HEK293 (cell line): Measurements from ENCODE around the gene RAPGEF5.

ENCODE experiments used
- CTCF ChIA-PET: fragments of 350-600 bp; formaldehyde crosslinking; extraction: SDS; loops from one replicate; lab custom pipeline; 2021; ENCODE audit warnings: antibody characterized with exemption; lab: Yijun Ruan, JAX
- POLR2A ChIA-PET: fragments of 300-600 bp; formaldehyde crosslinking; extraction: SDS; loops from one replicate; lab custom pipeline; 2020; ENCODE audit warnings: antibody characterized with exemption, inconsistent platforms; lab: Yijun Ruan, JAX
- H3K27ac ChIP-seq: fragments of 200-500 bp; sonication (Bioruptor generic); 2 replicates; pipeline ENCODE4 v1.5.1; 2014; ENCODE audit warnings: low read depth, low read length, control low read depth, inconsistent platforms; ENCODE audit errors: extremely low read depth
- H3K36me3 ChIP-seq, 2 experiments: fragments of 200-500 bp in 1 of 2; sonication (Bioruptor generic) in 1 of 2; 1 replicate in 1 of 2; 2 replicates in 1 of 2; pipeline ENCODE4 v1.5.1; 2014 to 2017; ENCODE audit warnings: inconsistent platforms in 2 of 2, low read length in 2 of 2; ENCODE audit not compliant: control insufficient read depth in 2 of 2, insufficient read depth in 1 of 2
- H3K4me1 ChIP-seq: fragments of 200-500 bp; sonication (Bioruptor generic); 2 replicates; pipeline ENCODE4 v1.5.1; 2014; ENCODE audit warnings: mild to moderate bottlenecking, low read length, inconsistent platforms; ENCODE audit not compliant: control insufficient read depth, insufficient read depth
- H3K4me3 ChIP-seq: 2 replicates; pipeline ENCODE4 v1.5.1; 2011; ENCODE audit warnings: low read depth, mild to moderate bottlenecking, control low read depth, low read length, moderate library complexity
- H3K9me3 ChIP-seq: fragments of 200-500 bp; sonication (Bioruptor generic); 2 replicates; pipeline ENCODE4 v1.5.1; 2014; ENCODE audit warnings: low read depth, low read length, inconsistent platforms; ENCODE audit not compliant: control insufficient read depth, insufficient read depth
- ATF2 ChIP-seq: fragments of 450-650 bp; formaldehyde crosslinking; IDR thresholded peaks from 2 replicates; pipeline ENCODE4 v1.5.1; 2016; ENCODE audit warnings: missing biosample characterization, missing genetic modification characterization, low read depth
- HOXC10 ChIP-seq: sonication (generic); formaldehyde crosslinking; IDR thresholded peaks from 2 replicates; pipeline ENCODE4 v1.8.1; 2023; ENCODE audit warnings: mild to moderate bottlenecking, missing genetic modification reagents
- KLF9 ChIP-seq: fragments of 450-650 bp; formaldehyde crosslinking; IDR thresholded peaks from 2 replicates; pipeline ENCODE4 v1.5.1; 2016; ENCODE audit warnings: missing biosample characterization, missing genetic modification characterization, low read depth
- PRDM6 ChIP-seq: fragments of 450-650 bp; formaldehyde crosslinking; IDR thresholded peaks from 2 replicates; pipeline ENCODE4 v1.5.1; 2017; ENCODE audit warnings: missing biosample characterization, missing genetic modification characterization
- SP2 ChIP-seq: fragments of 450-650 bp; formaldehyde crosslinking; IDR thresholded peaks from 2 replicates; pipeline ENCODE4 v1.5.1; 2016; ENCODE audit warnings: missing biosample characterization, missing genetic modification characterization
- TRIM28 ChIP-seq: IDR thresholded peaks from 2 replicates; pipeline ENCODE4 v1.6.1; 2011; ENCODE audit warnings: low read length, control low read depth, borderline replicate concordance
- ZFHX2 ChIP-seq: fragments of 450-650 bp; formaldehyde crosslinking; conservative IDR thresholded peaks from 2 replicates; pipeline ENCODE4 v1.5.1; 2016; ENCODE audit warnings: missing biosample characterization, missing genetic modification characterization
- ZIC2 ChIP-seq: fragments of 450-650 bp; formaldehyde crosslinking; IDR thresholded peaks from 2 replicates; pipeline ENCODE4 v1.5.1; 2016; ENCODE audit warnings: missing biosample characterization, missing genetic modification characterization
- ZNF132 ChIP-seq: fragments of 450-650 bp; formaldehyde crosslinking; IDR thresholded peaks from 2 replicates; pipeline ENCODE4 v1.5.1; 2017; ENCODE audit warnings: missing biosample characterization, missing genetic modification characterization, borderline replicate concordance
- ZNF155 ChIP-seq: fragments of 450-650 bp; formaldehyde crosslinking; IDR thresholded peaks from 2 replicates; pipeline ENCODE4 v1.5.1; 2016; ENCODE audit warnings: missing biosample characterization, missing genetic modification characterization
- ZNF174 ChIP-seq: fragments of 450-650 bp; formaldehyde crosslinking; IDR thresholded peaks from 2 replicates; pipeline ENCODE4 v1.5.0; 2017; ENCODE audit warnings: missing biosample characterization, mild to moderate bottlenecking, missing genetic modification characterization
- ZNF18 ChIP-seq: fragments of 450-650 bp; formaldehyde crosslinking; IDR thresholded peaks from 2 replicates; pipeline ENCODE4 v1.5.1; 2016; ENCODE audit warnings: missing biosample characterization, missing genetic modification characterization
- ZNF274 ChIP-seq, 2 experiments: fragments of 200-500 bp in 1 of 2; fragments of 450-650 bp in 1 of 2; sonication (Bioruptor generic) in 1 of 2; formaldehyde crosslinking in 1 of 2; IDR thresholded peaks; 2 replicates each; pipeline versions ENCODE4 v1.5.1 to v1.6.1; 2014 to 2016; ENCODE audit warnings: borderline replicate concordance in 1 of 2, inconsistent platforms in 1 of 2, low read length in 1 of 2, missing biosample characterization in 1 of 2, missing genetic modification characterization in 1 of 2
- ZNF335 ChIP-seq: fragments of 450-650 bp; formaldehyde crosslinking; conservative IDR thresholded peaks from 2 replicates; pipeline ENCODE4 v1.5.1; 2016; ENCODE audit warnings: missing biosample characterization, missing genetic modification characterization
- ZNF394 ChIP-seq: fragments of 450-650 bp; formaldehyde crosslinking; IDR thresholded peaks from 2 replicates; pipeline ENCODE4 v1.5.1; 2016; ENCODE audit warnings: missing biosample characterization, missing genetic modification characterization, mild to moderate bottlenecking, moderate library complexity, borderline replicate concordance
- ZNF423 ChIP-seq: fragments of 450-650 bp; formaldehyde crosslinking; IDR thresholded peaks from 2 replicates; pipeline ENCODE4 v1.5.1; 2016; ENCODE audit warnings: missing biosample characterization, missing genetic modification characterization
- ZNF548 ChIP-seq: fragments of 450-650 bp; formaldehyde crosslinking; IDR thresholded peaks from 2 replicates; pipeline ENCODE4 v1.5.1; 2016; ENCODE audit warnings: missing biosample characterization, missing genetic modification characterization
- ZNF600 ChIP-seq: fragments of 450-650 bp; formaldehyde crosslinking; IDR thresholded peaks from 2 replicates; pipeline ENCODE4 v1.5.1; 2016; ENCODE audit warnings: missing biosample characterization, missing genetic modification characterization
- ZNF664 ChIP-seq: fragments of 450-650 bp; formaldehyde crosslinking; IDR thresholded peaks from 2 replicates; pipeline ENCODE4 v1.5.1; 2016; ENCODE audit warnings: missing biosample characterization, missing genetic modification characterization
- ZNF670 ChIP-seq: fragments of 450-650 bp; formaldehyde crosslinking; IDR thresholded peaks from 2 replicates; pipeline ENCODE4 v1.5.1; 2016; ENCODE audit warnings: missing biosample characterization, missing genetic modification characterization, low read depth
- ZNF692 ChIP-seq: fragments of 450-650 bp; formaldehyde crosslinking; IDR thresholded peaks from 2 replicates; pipeline ENCODE4 v1.5.1; 2016; ENCODE audit warnings: missing biosample characterization, missing genetic modification characterization
- ZNF701 ChIP-seq: fragments of 450-650 bp; formaldehyde crosslinking; IDR thresholded peaks from 2 replicates; pipeline ENCODE4 v1.5.1; 2016; ENCODE audit warnings: missing biosample characterization, missing genetic modification characterization
- ZSCAN4 ChIP-seq: fragments of 450-650 bp; formaldehyde crosslinking; IDR thresholded peaks from 2 replicates; pipeline ENCODE4 v1.5.1; 2017; ENCODE audit warnings: missing biosample characterization, missing genetic modification characterization
- ZSCAN5A ChIP-seq: fragments of 450-650 bp; formaldehyde crosslinking; IDR thresholded peaks from 2 replicates; pipeline ENCODE4 v1.5.1; 2016; ENCODE audit warnings: missing biosample characterization, missing genetic modification characterization

Gene RAPGEF5

GRCh38 chr7:22372863-22373262 lies 15.9 kb upstream of the RAPGEF5 start:
- H3K36me3 ChIP-seq: no peaks in the 10 kb centered on the region
- ChIA-PET CTCF (interaction anchor here (1.5 kb wide), 1 partner anchor 18 kb away, joined by 5 read pairs; no protein-coding TSS in a partner anchor), POLR2A (no interaction called here)
- H3K4me1 ChIP-seq: peaks cover 9% of the 10 kb centered on the region; the same call in 1 of the 2 replicates
- no peak overlapping the region for H3K27ac ChIP-seq
- H3K4me3 ChIP-seq: no peak overlapping the region
- TF ChIP-seq ZNF670 (tag by site-specific recombination): no peak
- TF ChIP-seq HOXC10: no peak
- TF ChIP-seq TRIM28: no peak
- TF ChIP-seq SP2 (tag by site-specific recombination): no peak
- no peaks in the 10 kb centered on the region for H3K9me3 ChIP-seq

GRCh38 chr7:22371878-22372277 lies 14.9 kb upstream of the RAPGEF5 start:
- CTCF ChIA-PET: interaction anchor here (0.7 to 1.7 kb wide), 3 partner anchors 32 to 262 kb away, joined by 3 to 4 read pairs (median 3); no protein-coding TSS in a partner anchor
- no peak overlapping the region for H3K4me3 ChIP-seq
- POLR2A ChIA-PET: no interaction called here
- TF ChIP-seq ATF2 (tag by site-specific recombination) (no peak), ZNF394 (tag by site-specific recombination) (no peak), ZNF701 (tag by site-specific recombination) (no peak), ZSCAN4 (no peak), ZNF600 (tag by site-specific recombination) (no peak), ZFHX2 (no peak), ZNF18 (tag by site-specific recombination) (no peak), ZNF548 (no peak), ZNF155 (tag by site-specific recombination) (no peak), ZSCAN5A (no peak), ZNF335 (tag by site-specific recombination) (no peak)
- TF ChIP-seq, all 188 proteins: peak for 0
- H3K36me3 ChIP-seq: no peaks in the 10 kb centered on the region
- H3K9me3 ChIP-seq: no peaks in the 10 kb centered on the region
- peaks cover 9% of the 10 kb centered on the region; the same call in 1 of the 2 replicates for H3K4me1 ChIP-seq
- no peak overlapping the region for H3K27ac ChIP-seq

- no peak overlapping the region for H3K27ac ChIP-seq
- H3K4me3 ChIP-seq: no peak overlapping the region
- ChIA-PET CTCF (interaction anchor here (0.7 kb wide), 2 partner anchors 29 to 193 kb away, joined by 3 read pairs; no protein-coding TSS in a partner anchor), POLR2A (no interaction called here)
- no peaks in the 10 kb centered on the region for H3K4me1 ChIP-seq
- no peaks in the 10 kb centered on the region for H3K9me3 ChIP-seq
- no peaks in the 10 kb centered on the region for H3K36me3 ChIP-seq
- TF ChIP-seq ZNF423 (no peak), ZNF692 (tag by site-specific recombination) (no peak), PRDM6 (tag by site-specific recombination) (no peak), ZNF664 (tag by site-specific recombination) (no peak), ZNF132 (no peak), KLF9 (tag by site-specific recombination) (no peak), ZNF274 (IDR thresholded peaks at IDR 0.05; ENCODE audit: low read length) (no peak), ZNF274 (tag by site-specific recombination; IDR thresholded peaks at IDR 0.05; ENCODE audit: borderline replicate concordance) (no peak), ZNF174 (tag by site-specific recombination) (no peak), ZIC2 (tag by site-specific recombination) (no peak)
These were observed 7.9 kb upstream of the RAPGEF5 start for GRCh38 chr7:22364900-22365299.
